CD4-positive, alpha-beta memory T cell (primary cell): ENCODE measurements around the gene POLE. TPM values are rescaled to one million over a fixed set of nuclear protein-coding genes. Genes with fewer than 3 reads are reported as not detected.

Experiments used
- CTCF ChIA-PET: fragments of 350-600 bp; sonication (Branson Sonifier 250); formaldehyde crosslinking; loops from one replicate; lab custom pipeline; 2021; ENCODE audit warnings: inconsistent platforms; ENCODE audit not compliant: partially characterized antibody; lab: Charles Lee
- POLR2A ChIA-PET: fragments of 350-600 bp; sonication (Branson Sonifier 250); formaldehyde crosslinking; loops from one replicate; lab custom pipeline; 2021; ENCODE audit not compliant: partially characterized antibody; lab: Charles Lee
- DNase-seq, 5 donors: peaks; one replicate each; pipeline versions ENCODE4 v3.0.0 to v3.0.0-alpha.2; 2020 to 2022; ENCODE audit warnings: mixed read lengths in 1 of 5
- H3K27ac ChIP-seq: one replicate; pipeline ENCODE4 v1.7.0; 2013; ENCODE audit warnings: low read depth, low read length
- H3K27me3 ChIP-seq: 2 replicates; pipeline ENCODE4 v1.7.0; 2013; ENCODE audit warnings: mild to moderate bottlenecking, low read length, moderate library complexity; ENCODE audit not compliant: insufficient read depth
- H3K36me3 ChIP-seq: 2 replicates; pipeline ENCODE4 v1.7.0; 2013; ENCODE audit warnings: mild to moderate bottlenecking, low read length, moderate library complexity; ENCODE audit not compliant: insufficient read depth
- H3K4me1 ChIP-seq: 2 replicates; pipeline ENCODE4 v1.7.0; 2013; ENCODE audit warnings: mild to moderate bottlenecking, low read length, moderate library complexity; ENCODE audit not compliant: insufficient read depth
- H3K4me3 ChIP-seq, 2 donors: one replicate each; pipeline ENCODE4 v1.7.0; 2013; ENCODE audit warnings: low read length in 2 of 2, mild to moderate bottlenecking in 1 of 2
- H3K9me3 ChIP-seq, 2 donors: one replicate each; pipeline ENCODE4 v1.7.0; 2013; ENCODE audit warnings: low read length in 2 of 2, control low read depth in 1 of 2; ENCODE audit not compliant: control insufficient read depth in 1 of 2
- H3K27ac Mint-ChIP-seq, 7 donors: one replicate each; pipeline ENCODE4 v1.8.0; 2020 to 2021; ENCODE audit warnings: mixed read lengths in 7 of 7, mild to moderate bottlenecking in 6 of 7, inconsistent platforms in 3 of 7, moderate library complexity in 3 of 7
- H3K27me3 Mint-ChIP-seq, 2 donors: one replicate each; pipeline ENCODE4 v1.8.0; 2020 to 2021; ENCODE audit warnings: mixed read lengths in 2 of 2
- H3K36me3 Mint-ChIP-seq, 2 donors: one replicate each; pipeline ENCODE4 v1.8.0; 2020 to 2021; ENCODE audit warnings: mixed read lengths in 2 of 2, inconsistent platforms in 1 of 2, mild to moderate bottlenecking in 1 of 2
- H3K4me1 Mint-ChIP-seq, 4 donors: one replicate each; pipeline ENCODE4 v1.8.0; 2020 to 2021; ENCODE audit warnings: mixed read lengths in 4 of 4, mild to moderate bottlenecking in 1 of 4
- H3K4me3 Mint-ChIP-seq, 8 donors: one replicate each; pipeline ENCODE4 v1.8.0; 2020 to 2021; ENCODE audit warnings: mixed read lengths in 8 of 8, mild to moderate bottlenecking in 7 of 8, moderate library complexity in 6 of 8, inconsistent platforms in 3 of 8
- H3K9me3 Mint-ChIP-seq, 8 donors: one replicate each; pipeline ENCODE4 v1.8.0; 2020 to 2021; ENCODE audit warnings: mixed read lengths in 8 of 8, mild to moderate bottlenecking in 5 of 8, inconsistent platforms in 3 of 8, moderate library complexity in 1 of 8
- intact Hi-C: fragments of 100-400 bp; cut with micrococcal nuclease; formaldehyde crosslinking; loops from one replicate; pipeline ENCODE4 v1.15.1; 2023
- polyA plus RNA-seq, 2 donors: library from polyadenylated mRNA; unstranded; fragments of 300-500 nt; fragmentation: Illumina TruSeq; gene quantifications; one replicate each; pipeline ENCODE4 v1.2.3, GENCODE V29; 2021
- total RNA-seq, 2 experiments: library from RNA; stranded (reverse); gene quantifications; one replicate each; pipeline ENCODE4 v1.2.3, GENCODE V29; 2021

The POLE gene
- total and polyA plus RNA-seq, 4 experiments from 2014 or later, result 2.2 to 75.4 (median 37.9) TPM

- H3K4me1 ChIP-seq, result peaks cover 28% of the 10 kb centered on the region
- peaks cover 10% of the 10 kb centered on the region for H3K36me3 ChIP-seq
- intact Hi-C loops, result loop anchor here (1.0 to 5.0 kb wide), 5 partner anchors 23 to 198 kb away; partner anchors contain the start of genes CHFR, GOLGA3, POLE and PXMP2
- peak in 1 of 5 donors; percentile 15 for DNase-seq
- Mint-ChIP-seq H3K27ac (peak overlapping the region; percentile 92 to 95 (median 94)), H3K9me3 (peaks cover 0 to 21% (median 14%) of the 10 kb centered on the region in 8 donors), H3K4me3 (peak overlapping the region; percentile 83 to 90 (median 90)), H3K36me3 (peaks cover 11 to 22% of the 10 kb centered on the region in 2 donors), H3K4me1 (peaks cover 8 to 33% (median 19%) of the 10 kb centered on the region in 4 donors), H3K27me3 (no peaks in the 10 kb centered on the region)
- POLR2A ChIA-PET, result interaction anchor here (0.8 to 2.5 kb wide), 8 partner anchors 10 to 196 kb away, joined by 3 to 9 read pairs (median 4); partner anchors contain the start of genes CHFR and GOLGA3
- H3K9me3 ChIP-seq, result peaks cover 0 to 11% of the 10 kb centered on the region in 2 donors
- peak overlapping the region; percentile 91 for H3K27ac ChIP-seq
- H3K27me3 ChIP-seq, result no peaks in the 10 kb centered on the region
- CTCF ChIA-PET, result no interaction called here
- H3K4me3 ChIP-seq, result peak overlapping the region; percentile 48 to 70
Observed at GRCh38 chr12:132710043-132710404, 22.9 kb upstream of the POLE start.

DNA sequence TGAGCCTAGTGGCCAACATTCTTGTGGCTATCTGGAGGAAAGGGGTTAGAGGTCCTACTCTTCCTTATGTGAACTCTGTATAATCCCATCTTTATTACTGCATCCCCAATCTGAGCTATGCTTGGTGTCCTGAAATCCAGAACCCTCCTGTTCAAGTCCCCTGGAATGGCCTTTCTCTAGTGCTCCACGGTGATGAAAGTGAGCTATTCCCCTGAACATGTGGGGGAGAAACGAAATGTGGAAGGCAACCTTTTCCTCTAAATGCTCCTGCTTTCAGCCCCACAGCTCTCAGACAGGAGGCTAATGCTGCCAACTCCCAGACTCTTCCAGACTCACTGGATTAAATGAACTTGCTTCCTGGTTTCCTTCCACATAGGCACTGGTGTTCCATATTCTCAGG lies 21.0 kb upstream of the POLE start:
- peaks cover 5 to 30% (median 15%) of the 10 kb centered on the region in 4 donors for H3K4me1 Mint-ChIP-seq
- Histone ChIP-seq H3K4me1 (peaks cover 28% of the 10 kb centered on the region), H3K4me3 (no peak overlapping the region), H3K27ac (no peak overlapping the region), H3K9me3 (peaks cover 0 to 11% of the 10 kb centered on the region in 2 donors), H3K27me3 (no peaks in the 10 kb centered on the region), H3K36me3 (no peaks in the 10 kb centered on the region)
- POLR2A ChIA-PET, result interaction anchor here (0.8 kb wide), 1 partner anchor 23 kb away, joined by 3 read pairs; no protein-coding TSS in a partner anchor
- intact Hi-C loops, result no loop called here
- DNase-seq, result no peak
- no peaks in the 10 kb centered on the region for H3K27me3 Mint-ChIP-seq
- peak overlapping the region; percentile 3 to 87 (median 47) for H3K27ac Mint-ChIP-seq
- H3K9me3 Mint-ChIP-seq, result peaks cover 0 to 21% (median 14%) of the 10 kb centered on the region in 8 donors
- peaks cover 17 to 23% of the 10 kb centered on the region in 2 donors for H3K36me3 Mint-ChIP-seq
- CTCF ChIA-PET, result interaction anchor here (0.7 kb wide), 1 partner anchor 422 kb away, joined by 3 read pairs; the partner anchor contains the start of gene ZNF891
- H3K4me3 Mint-ChIP-seq, result peak overlapping the region in 2 of 8 donors; percentile 22 to 25

DNA sequence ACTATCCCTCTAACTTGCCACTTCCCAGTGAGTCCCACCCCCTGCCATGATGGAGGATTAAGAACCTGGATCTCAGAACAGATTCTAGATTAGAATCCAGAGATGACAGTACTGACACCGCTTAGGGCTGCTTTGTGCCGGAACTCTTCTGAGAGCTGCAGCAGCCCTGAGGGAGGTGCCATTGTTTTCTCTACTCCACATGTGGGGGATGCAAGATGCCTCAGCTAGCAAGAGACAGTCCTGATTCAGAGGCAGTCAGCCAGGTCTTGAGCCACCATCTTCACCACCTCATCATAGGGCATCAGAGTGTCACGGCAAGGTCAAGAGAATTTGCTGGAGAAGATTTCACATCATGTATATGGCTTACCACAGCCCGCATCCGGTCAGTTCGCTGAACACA lies 20.1 kb upstream of the POLE start:
- H3K36me3 ChIP-seq, result no peaks in the 10 kb centered on the region

GRCh38 chr12:132703641-132704040 lies 16.5 kb upstream of the POLE start:
- Histone ChIP-seq H3K36me3 (no peaks in the 10 kb centered on the region), H3K27me3 (no peaks in the 10 kb centered on the region), H3K4me1 (no peaks in the 10 kb centered on the region), H3K9me3 (peaks cover 0 to 11% of the 10 kb centered on the region in 2 donors), H3K27ac (no peak overlapping the region), H3K4me3 (no peak overlapping the region)
- Mint-ChIP-seq H3K36me3 (peaks cover 19 to 22% of the 10 kb centered on the region in 2 donors), H3K4me3 (no peak overlapping the region), H3K27me3 (no peaks in the 10 kb centered on the region), H3K4me1 (peaks cover 0 to 6% (median 1%) of the 10 kb centered on the region in 4 donors), H3K27ac (peak overlapping the region in 3 of 7 donors; percentile 4 to 70 (median 66)), H3K9me3 (peaks cover 0 to 21% (median 14%) of the 10 kb centered on the region in 8 donors)
- no peak for DNase-seq
- ChIA-PET POLR2A (no interaction called here), CTCF (no interaction called here)
- intact Hi-C loops, result no loop called here

More for the DNA sequence above, 20.1 kb upstream of the POLE start:
- peaks cover 5 to 21% (median 12%) of the 10 kb centered on the region in 4 donors for H3K4me1 Mint-ChIP-seq
- Histone ChIP-seq H3K4me1 (peaks cover 19% of the 10 kb centered on the region), H3K27me3 (no peaks in the 10 kb centered on the region), H3K4me3 (no peak overlapping the region), H3K9me3 (peaks cover 0 to 11% of the 10 kb centered on the region in 2 donors), H3K27ac (no peak overlapping the region)
- H3K36me3 Mint-ChIP-seq, result peaks cover 17 to 21% of the 10 kb centered on the region in 2 donors
- peak overlapping the region in 6 of 8 donors; percentile 7 to 62 (median 19) for H3K4me3 Mint-ChIP-seq
- POLR2A ChIA-PET, result no interaction called here
- H3K27ac Mint-ChIP-seq, result peak overlapping the region in 6 of 7 donors; percentile 17 to 91 (median 57)
- DNase-seq, result no peak
- H3K9me3 Mint-ChIP-seq, result peaks cover 0 to 21% (median 14%) of the 10 kb centered on the region in 8 donors
- H3K27me3 Mint-ChIP-seq, result no peaks in the 10 kb centered on the region
- CTCF ChIA-PET, result interaction anchor here (0.7 kb wide), 1 partner anchor 423 kb away, joined by 3 read pairs; the partner anchor contains the start of gene ZNF891
- intact Hi-C loops, result no loop called here

DNA sequence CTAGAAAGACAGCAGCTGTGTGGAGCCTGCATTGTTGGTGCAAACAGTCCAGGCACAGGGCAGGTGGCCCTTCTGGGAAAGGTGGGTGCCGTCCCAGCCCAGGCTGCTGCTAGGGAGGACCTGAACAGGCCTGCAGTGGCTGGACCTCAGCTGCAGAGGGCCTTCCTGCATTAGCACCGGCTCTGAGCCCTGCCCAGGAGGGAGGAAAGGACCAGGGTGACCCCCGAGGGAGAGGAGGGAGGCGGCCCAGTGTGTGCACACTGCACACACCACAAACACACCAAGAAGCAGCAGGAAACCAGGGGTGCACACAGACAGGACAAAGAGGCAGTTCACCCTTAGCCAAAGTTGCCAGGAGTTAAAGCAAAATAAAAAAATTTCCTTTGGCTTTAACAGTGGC lies 15.5 kb upstream of the POLE start:
- POLR2A ChIA-PET, result interaction anchor here (1.7 kb wide), 1 partner anchor 9 kb away, joined by 6 read pairs; no protein-coding TSS in a partner anchor
- H3K4me1 ChIP-seq, result no peaks in the 10 kb centered on the region
- H3K4me3 ChIP-seq, result no peak overlapping the region
- no peak overlapping the region for H3K27ac ChIP-seq
- H3K4me3 Mint-ChIP-seq, result no peak overlapping the region
- peaks cover 0 to 12% (median 7%) of the 10 kb centered on the region in 8 donors for H3K9me3 Mint-ChIP-seq
- no peaks in the 10 kb centered on the region for H3K36me3 ChIP-seq
- H3K36me3 Mint-ChIP-seq, result peaks cover 21 to 22% of the 10 kb centered on the region in 2 donors
- H3K27me3 ChIP-seq, result no peaks in the 10 kb centered on the region
- no peaks in the 10 kb centered on the region for H3K27me3 Mint-ChIP-seq
- H3K4me1 Mint-ChIP-seq, result peaks cover 0 to 6% (median 1%) of the 10 kb centered on the region in 4 donors
- intact Hi-C loops, result no loop called here
- H3K9me3 ChIP-seq, result peaks cover 0 to 6% of the 10 kb centered on the region in 2 donors
- CTCF ChIA-PET, result interaction anchor here (0.9 kb wide), 1 partner anchor 66 kb away, joined by 3 read pairs; no protein-coding TSS in a partner anchor
- DNase-seq, result no peak
- no peak overlapping the region for H3K27ac Mint-ChIP-seq

GRCh38 chr12:132700212-132700822 lies 13.2 kb upstream of the POLE start:
- Histone ChIP-seq H3K9me3 (no peaks in the 10 kb centered on the region), H3K4me3 (no peak overlapping the region), H3K4me1 (no peaks in the 10 kb centered on the region), H3K27ac (no peak overlapping the region), H3K36me3 (no peaks in the 10 kb centered on the region), H3K27me3 (no peaks in the 10 kb centered on the region)
- ChIA-PET POLR2A (no interaction called here), CTCF (no interaction called here)
- H3K36me3 Mint-ChIP-seq, result peaks cover 16 to 20% of the 10 kb centered on the region in 2 donors
- intact Hi-C loops, result no loop called here
- no peak for DNase-seq
- H3K4me3 Mint-ChIP-seq, result no peak overlapping the region
- no peaks in the 10 kb centered on the region for H3K27me3 Mint-ChIP-seq
- peaks cover 0 to 1% (median 0%) of the 10 kb centered on the region in 8 donors for H3K9me3 Mint-ChIP-seq
- H3K27ac Mint-ChIP-seq, result no peak overlapping the region
- H3K4me1 Mint-ChIP-seq, result peaks cover 0 to 6% (median under 1%) of the 10 kb centered on the region in 4 donors

- Histone ChIP-seq H3K4me1 (no peaks in the 10 kb centered on the region), H3K9me3 (no peaks in the 10 kb centered on the region), H3K27ac (no peak overlapping the region), H3K27me3 (no peaks in the 10 kb centered on the region), H3K4me3 (no peak overlapping the region), H3K36me3 (no peaks in the 10 kb centered on the region)
- ChIA-PET CTCF (interaction anchor here (0.6 kb wide), 1 partner anchor 57 kb away, joined by 3 read pairs; no protein-coding TSS in a partner anchor), POLR2A (no interaction called here)
- Mint-ChIP-seq H3K27ac (no peak overlapping the region), H3K36me3 (peaks cover 10 to 14% of the 10 kb centered on the region in 2 donors), H3K27me3 (no peaks in the 10 kb centered on the region), H3K9me3 (no peaks in the 10 kb centered on the region), H3K4me1 (peaks cover 0 to 2% (median under 1%) of the 10 kb centered on the region in 4 donors), H3K4me3 (no peak overlapping the region)
- intact Hi-C loops, result no loop called here
- DNase-seq, result no peak
Observed at GRCh38 chr12:132698341-132698740, 11.2 kb upstream of the POLE start.
